Activated T-helper 9 cell treated with anti-CD3 and anti-CD28 coated beads, Interleukin-2, amount 50 U/mL, for 16 hours (primary cell): Measurements from ENCODE around the gene PTHLH.

ENCODE experiments used
- DNase-seq: peaks from one replicate; pipeline ENCODE4 v3.0.0-alpha.2; 2020; ENCODE audit warnings: low read depth

The PTHLH gene

GRCh38 chr12:27937768-27938167 lies 34.8 kb downstream of the PTHLH start:
- DNase-seq: no peak

GRCh38 chr12:27936196-27936595 lies 36.3 kb downstream of the PTHLH start:
- no peak for DNase-seq

GRCh38 chr12:27934276-27934675 lies 38.3 kb downstream of the PTHLH start:
- no peak for DNase-seq

GRCh38 chr12:27931390-27931789 lies 41.1 kb downstream of the PTHLH start:
- DNase-seq: no peak

GRCh38 chr12:27927347-27927746 lies 45.2 kb downstream of the PTHLH start:
- no peak for DNase-seq

GRCh38 chr12:27924350-27925135 lies 48.0 kb downstream of the PTHLH start:
- no peak for DNase-seq

GRCh38 chr12:27922531-27923139 lies 49.9 kb downstream of the PTHLH start:
- DNase-seq: no peak

- DNase-seq: no peak
Observed at GRCh38 chr12:27919671-27920235, 52.8 kb downstream of the PTHLH start.

GRCh38 chr12:27915536-27915935 lies 57.0 kb downstream of the PTHLH start:
- no peak for DNase-seq

- no peak for DNase-seq
Observed at GRCh38 chr12:27915021-27915420, 57.5 kb downstream of the PTHLH start.

GRCh38 chr12:27913999-27914614 lies 58.4 kb downstream of the PTHLH start:
- DNase-seq: no peak

GRCh38 chr12:27911397-27911796 lies 61.1 kb downstream of the PTHLH start:
- no peak for DNase-seq
